ENCODE results near the gene ANKRD42.

The ANKRD42 gene

DNA sequence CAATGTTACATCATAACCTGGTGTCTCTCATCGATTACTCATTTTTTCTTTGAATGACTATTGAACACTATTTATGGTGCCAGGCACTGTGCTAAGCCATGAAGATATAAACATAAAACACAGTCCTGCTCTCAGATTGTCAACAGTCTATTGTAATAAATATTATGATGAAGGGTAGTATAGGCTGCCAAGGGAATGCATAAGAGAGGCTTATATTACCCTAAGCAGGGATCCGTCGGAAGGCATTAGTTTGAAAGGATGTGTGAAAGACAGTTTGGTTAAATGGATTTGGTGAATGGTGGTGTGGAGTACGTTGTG lies 99.9 kb downstream of the ANKRD42 start:
- no peak for DNase-seq

GRCh38 chr11:83294208-83294607 lies 100.7 kb downstream of the ANKRD42 start:
- no peak for DNase-seq

Data from suppressor macrophage treated with lipopolysaccharide for 1 hour (primary cell).